DND-41 (cell line): ENCODE results near the gene TLNRD1.

ENCODE experiments used
- ATAC-seq: fragments of 200-7000 bp; cut with Tn5 transposase; 3 replicates; pipeline ENCODE4 v1.9.1; 2021; ENCODE audit warnings: low read depth; ENCODE audit not compliant: insufficient read depth
- DNase-seq: peaks from one replicate; pipeline ENCODE4 v3.0.0-alpha.2; 2020
- H2AFZ ChIP-seq: 2 replicates; pipeline ENCODE4 v1.6.0; 2012; ENCODE audit warnings: low read depth, low read length
- H3K27ac ChIP-seq: 2 replicates; pipeline ENCODE4 v1.5.1; 2012; ENCODE audit warnings: low read length, inconsistent platforms
- H3K27me3 ChIP-seq: fragments of 200-600 bp; sonication (generic); 2 replicates; pipeline ENCODE4 v1.6.0; 2012; ENCODE audit warnings: low read length, mild to moderate bottlenecking, inconsistent platforms; ENCODE audit not compliant: insufficient read depth, poor library complexity
- H3K36me3 ChIP-seq: 2 replicates; pipeline ENCODE4 v1.5.1; 2012; ENCODE audit warnings: low read length, inconsistent platforms; ENCODE audit not compliant: insufficient read depth
- H3K4me1 ChIP-seq: 2 replicates; pipeline ENCODE4 v1.5.1; 2012; ENCODE audit warnings: mild to moderate bottlenecking, low read length; ENCODE audit not compliant: insufficient read depth
- H3K4me2 ChIP-seq: 2 replicates; pipeline ENCODE4 v1.6.0; 2012; ENCODE audit warnings: mild to moderate bottlenecking, moderate library complexity, low read length, inconsistent platforms; ENCODE audit not compliant: insufficient read depth
- H3K4me3 ChIP-seq, 2 experiments: fragments of 200-600 bp in 1 of 2; shearing (Covaris generic) in 1 of 2; 2 replicates each; pipeline ENCODE4 v1.5.1; 2012 to 2016; ENCODE audit warnings: inconsistent platforms in 2 of 2, low read length in 2 of 2, mild to moderate bottlenecking in 2 of 2, low read depth in 1 of 2, moderate library complexity in 1 of 2
- H3K79me2 ChIP-seq: 2 replicates; pipeline ENCODE4 v1.6.0; 2012; ENCODE audit warnings: low read length, inconsistent platforms; ENCODE audit not compliant: insufficient read depth
- H3K9ac ChIP-seq: 2 replicates; pipeline ENCODE4 v1.6.0; 2012; ENCODE audit warnings: low read depth, mild to moderate bottlenecking, inconsistent platforms, low read length, moderate library complexity
- H3K9me3 ChIP-seq: 2 replicates; pipeline ENCODE4 v1.5.1; 2012; ENCODE audit warnings: low read length, moderate library complexity, mild to moderate bottlenecking, inconsistent platforms; ENCODE audit not compliant: insufficient read depth, severe bottlenecking
- H4K20me1 ChIP-seq: 2 replicates; pipeline ENCODE4 v1.6.0; 2012; ENCODE audit warnings: low read length; ENCODE audit not compliant: insufficient read depth
- CTCF ChIP-seq: IDR thresholded peaks from 2 replicates; pipeline ENCODE4 v1.5.1; 2012; ENCODE audit warnings: borderline replicate concordance, low read length, moderate library complexity, mild to moderate bottlenecking; ENCODE audit not compliant: poor library complexity, severe bottlenecking; ENCODE audit errors: extremely low read depth
- EZH2 ChIP-seq: IDR thresholded peaks from 3 replicates; pipeline ENCODE4 v1.6.1; 2012; ENCODE audit warnings: borderline replicate concordance, low read depth, mild to moderate bottlenecking, moderate library complexity, low read length, inconsistent platforms; ENCODE audit not compliant: severe bottlenecking

TLNRD1 gene

GRCh38 chr15:80970658-80971057 is 30.1 kb upstream of the TLNRD1 start:
- DNase-seq (no peak), ATAC-seq (no peak)
- TF ChIP-seq EZH2 = no peak
- TF ChIP-seq CTCF = no peak
- Histone ChIP-seq H3K27me3 (no peaks in the 10 kb centered on the region), H2AFZ (no peak overlapping the region), H4K20me1 (peaks cover 9% of the 10 kb centered on the region; the same call in 1 of the 2 replicates), H3K79me2 (no peaks in the 10 kb centered on the region), H3K36me3 (peaks cover 29% of the 10 kb centered on the region), H3K4me1 (no peaks in the 10 kb centered on the region), H3K4me2 (no peak overlapping the region), H3K9ac (no peak overlapping the region), H3K9me3 (no peaks in the 10 kb centered on the region), H3K27ac (no peak overlapping the region), H3K4me3 (no peak overlapping the region)

- no peak for ATAC-seq
- Histone ChIP-seq H3K27ac (no peak overlapping the region), H4K20me1 (peaks cover 10% of the 10 kb centered on the region; the same call in 1 of the 2 replicates), H3K79me2 (no peaks in the 10 kb centered on the region), H3K9ac (no peak overlapping the region), H3K4me3 (no peak overlapping the region), H3K9me3 (no peaks in the 10 kb centered on the region), H3K4me2 (no peak overlapping the region), H3K36me3 (peaks cover 29% of the 10 kb centered on the region), H2AFZ (no peak overlapping the region), H3K27me3 (no peaks in the 10 kb centered on the region), H3K4me1 (no peaks in the 10 kb centered on the region)
- no peak for DNase-seq
- no peak for TF ChIP-seq EZH2
- TF ChIP-seq CTCF = no peak
These were observed 29.6 kb upstream of the TLNRD1 start for GRCh38 chr15:80971143-80971542.

DNA sequence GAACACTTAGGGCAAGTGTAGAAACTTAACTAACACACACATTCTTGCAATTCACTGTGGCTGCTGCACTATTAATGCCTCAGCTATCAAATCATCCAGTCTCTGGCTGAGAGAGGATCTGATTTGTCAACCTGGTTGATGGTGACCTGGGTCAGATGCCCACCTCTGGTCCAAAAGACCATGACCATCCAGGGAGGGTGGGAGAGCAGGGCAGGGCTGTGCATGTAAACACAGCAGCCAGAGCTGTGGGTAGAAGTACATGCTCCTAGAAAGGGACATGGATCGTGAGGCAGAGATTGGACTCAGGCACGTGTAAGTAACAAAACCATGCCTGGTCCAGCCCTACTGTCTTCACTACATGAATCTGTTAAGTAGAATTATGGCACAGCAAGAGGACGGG is 28.4 kb upstream of the TLNRD1 start:
- ATAC-seq = no peak
- no peak for TF ChIP-seq CTCF
- TF ChIP-seq EZH2 = no peak
- H3K4me3 ChIP-seq = no peak overlapping the region
- H3K4me2 ChIP-seq = no peak overlapping the region
- no peaks in the 10 kb centered on the region for H3K9me3 ChIP-seq
- peaks cover 33% of the 10 kb centered on the region for H3K36me3 ChIP-seq
- H3K27ac ChIP-seq = no peak overlapping the region
- H2AFZ ChIP-seq = no peak overlapping the region
- DNase-seq = no peak
- H3K9ac ChIP-seq = no peak overlapping the region
- peaks cover 5% of the 10 kb centered on the region; the same call in 1 of the 2 replicates for H3K79me2 ChIP-seq
- H3K27me3 ChIP-seq = no peaks in the 10 kb centered on the region
- no peaks in the 10 kb centered on the region for H3K4me1 ChIP-seq
- peaks cover 18% of the 10 kb centered on the region; the same call in 1 of the 2 replicates for H4K20me1 ChIP-seq

DNA sequence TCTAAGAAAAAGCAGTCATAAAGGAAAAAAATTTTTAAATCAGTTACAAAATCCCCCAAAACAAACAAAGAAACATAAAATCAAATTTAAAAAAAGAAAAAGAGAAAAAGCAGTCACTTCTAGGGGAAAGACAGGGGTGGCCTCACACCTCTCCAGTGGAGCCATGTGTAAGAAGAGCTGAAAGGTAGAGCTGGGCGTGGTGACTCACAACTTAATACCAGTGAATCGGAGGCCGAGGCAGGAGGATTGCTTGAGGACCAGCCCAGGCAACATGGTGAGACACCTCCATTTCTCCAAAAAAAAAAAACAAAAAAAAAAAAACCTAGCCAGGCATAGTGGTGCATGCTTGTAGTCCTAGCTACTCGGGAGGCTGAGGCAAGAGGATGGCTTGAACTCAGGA is 25.8 kb upstream of the TLNRD1 start:
- Histone ChIP-seq H3K27ac (no peak overlapping the region), H3K4me3 (no peak overlapping the region), H3K79me2 (peaks cover 14% of the 10 kb centered on the region; the same call in 1 of the 2 replicates), H3K9me3 (no peaks in the 10 kb centered on the region), H3K27me3 (no peaks in the 10 kb centered on the region), H3K4me1 (no peaks in the 10 kb centered on the region), H3K9ac (no peak overlapping the region), H3K36me3 (peaks cover 44% of the 10 kb centered on the region), H4K20me1 (peaks cover 26% of the 10 kb centered on the region; the same call in 1 of the 2 replicates), H2AFZ (no peak overlapping the region), H3K4me2 (no peak overlapping the region)
- no peak for TF ChIP-seq CTCF
- no peak for TF ChIP-seq EZH2
- no peak for ATAC-seq
- DNase-seq = no peak
